Astrocyte (in vitro differentiated cells and primary cell): Measurements from ENCODE around the gene CACNA1E.

Experiments
- CTCF ChIP-seq: IDR thresholded peaks from 2 replicates; pipeline ENCODE4 v1.5.1; 2011; ENCODE audit warnings: low read depth, mild to moderate bottlenecking, inconsistent platforms, low read length, moderate library complexity; ENCODE audit not compliant: insufficient read depth
- EZH2 ChIP-seq: IDR thresholded peaks from 2 replicates; pipeline ENCODE4 v1.6.1; 2012; ENCODE audit warnings: mild to moderate bottlenecking, low read length, inconsistent platforms; ENCODE audit not compliant: insufficient read depth

DNA sequence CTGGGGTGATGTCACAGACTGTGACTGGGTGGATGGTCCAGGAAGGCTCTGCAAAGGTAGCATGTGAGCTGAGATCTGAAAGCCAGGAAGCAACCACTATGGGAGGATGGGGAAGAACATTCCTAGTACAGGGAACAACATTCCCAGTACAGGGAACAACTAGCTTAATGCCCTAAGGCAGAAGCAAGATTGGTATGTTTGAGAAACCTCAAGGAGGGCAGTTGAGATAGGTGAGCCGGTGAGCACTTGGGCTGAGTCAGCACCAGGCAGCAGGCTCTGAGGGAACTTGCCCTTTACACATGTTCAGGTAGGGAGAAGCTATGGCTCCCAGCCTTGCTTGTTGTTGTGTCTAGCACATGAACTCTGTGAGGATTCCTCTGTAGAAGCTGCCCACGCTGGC, 24.2 kb upstream of the CACNA1E start:
- TF ChIP-seq CTCF (no peak), EZH2 (no peak)
